Testis (tissue), 2 donors: ENCODE data around the gene MAP4K2.

ENCODE experiments used
- CTCF ChIP-seq, 3 experiments: fragments of 450-650 bp in 2 of 3; fragments of 200-600 bp in 1 of 3; sonication (generic) in 1 of 3; IDR thresholded peaks; one replicate each; pipeline ENCODE4 v1.5.1; 2016 to 2019; ENCODE audit warnings: antibody characterized with exemption in 3 of 3, mild to moderate bottlenecking in 2 of 3, moderate library complexity in 1 of 3
- POLR2A ChIP-seq: fragments of 450-650 bp; IDR thresholded peaks from one replicate; pipeline ENCODE4 v1.6.1; 2017; ENCODE audit warnings: antibody characterized with exemption, mild to moderate bottlenecking, moderate library complexity

GRCh38 chr11:64827451-64827839 is 24.4 kb upstream of the MAP4K2 start:
- TF ChIP-seq CTCF (IDR thresholded peaks at IDR 0.05), result no peak
- TF ChIP-seq POLR2A, result no peak
